ENCODE results near the gene RAB22A. TPM values are rescaled to one million over a fixed set of nuclear protein-coding genes. Genes with fewer than 3 reads are reported as not detected.

RAB22A gene
- total and polyA plus RNA-seq, 12 donors: 6.7 to 46.3 (median 28.2) TPM

DNA sequence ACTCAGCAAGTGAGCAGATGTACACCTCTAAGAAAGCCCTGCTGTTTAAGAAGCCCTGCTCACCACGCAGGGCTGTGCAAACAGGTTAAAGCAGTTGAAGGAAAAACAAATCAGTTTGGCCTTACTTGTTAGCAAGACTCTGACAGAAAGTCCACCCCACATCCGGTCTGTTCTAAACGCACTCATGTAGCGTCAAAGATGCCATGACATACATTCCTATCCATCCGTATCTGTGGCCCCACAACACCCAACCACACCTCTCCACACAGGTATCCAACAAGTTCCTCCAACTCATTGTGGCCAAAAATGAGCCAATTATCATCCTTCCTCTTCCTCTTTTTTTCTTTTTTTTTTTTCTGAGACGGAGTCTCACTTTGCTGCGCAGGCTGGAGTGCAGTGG is 22.8 kb upstream of the RAB22A start:
- 70 to 94% (median 79%) methylated on average over 7 of the region's 7 CpGs for WGBS, 4 donors
- Histone ChIP-seq H3K4me1 (replicated peaks in 1 of 2) (peaks cover 0 to 11% of the 10 kb centered on the region in 2 donors), H3K36me3 (replicated peaks in 1 of 2) (no peaks in the 10 kb centered on the region), H3K4me3 (no peak overlapping the region), H3K27ac (no peak overlapping the region), H3K9me3 (replicated peaks in 1 of 3) (peaks cover 0 to 7% (median 0%) of the 10 kb centered on the region in 3 donors), H3K27me3 (no peaks in the 10 kb centered on the region)
- intact Hi-C loops (cut with DNase I): no loop called here
- DNase-seq: no peak
- TF ChIP-seq, protein P1, sequence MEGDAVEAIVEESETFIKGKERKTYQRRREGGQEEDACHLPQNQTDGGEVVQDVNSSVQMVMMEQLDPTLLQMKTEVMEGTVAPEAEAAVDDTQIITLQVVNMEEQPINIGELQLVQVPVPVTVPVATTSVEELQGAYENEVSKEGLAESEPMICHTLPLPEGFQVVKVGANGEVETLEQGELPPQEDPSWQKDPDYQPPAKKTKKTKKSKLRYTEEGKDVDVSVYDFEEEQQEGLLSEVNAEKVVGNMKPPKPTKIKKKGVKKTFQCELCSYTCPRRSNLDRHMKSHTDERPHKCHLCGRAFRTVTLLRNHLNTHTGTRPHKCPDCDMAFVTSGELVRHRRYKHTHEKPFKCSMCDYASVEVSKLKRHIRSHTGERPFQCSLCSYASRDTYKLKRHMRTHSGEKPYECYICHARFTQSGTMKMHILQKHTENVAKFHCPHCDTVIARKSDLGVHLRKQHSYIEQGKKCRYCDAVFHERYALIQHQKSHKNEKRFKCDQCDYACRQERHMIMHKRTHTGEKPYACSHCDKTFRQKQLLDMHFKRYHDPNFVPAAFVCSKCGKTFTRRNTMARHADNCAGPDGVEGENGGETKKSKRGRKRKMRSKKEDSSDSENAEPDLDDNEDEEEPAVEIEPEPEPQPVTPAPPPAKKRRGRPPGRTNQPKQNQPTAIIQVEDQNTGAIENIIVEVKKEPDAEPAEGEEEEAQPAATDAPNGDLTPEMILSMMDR (IDR thresholded peaks at IDR 0.05): no peak
- TF ChIP-seq POLR2A (IDR thresholded peaks at IDR 0.05): no peak

DNA sequence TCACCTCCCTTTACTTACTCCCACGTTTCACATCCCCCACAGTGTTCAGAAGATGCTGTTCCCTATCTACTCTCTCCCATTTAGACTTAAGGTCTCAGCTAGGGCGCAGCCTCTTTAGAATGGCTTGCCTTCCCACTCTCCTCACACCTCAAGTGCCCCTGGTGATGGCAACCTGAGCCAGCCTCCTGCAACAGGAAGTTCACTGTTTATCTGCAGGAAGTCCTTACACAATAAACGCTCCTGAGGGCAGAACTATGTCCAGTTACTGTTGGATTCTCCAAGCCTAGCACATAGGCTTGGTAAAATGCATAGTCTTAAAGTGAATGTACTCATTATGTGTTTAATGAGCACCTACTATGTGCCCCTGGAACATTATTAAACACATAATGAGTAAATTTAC is 21.9 kb upstream of the RAB22A start:
- WGBS, 4 donors: 54 to 89% (median 76%) methylated on average over 3 of the region's 3 CpGs
- intact Hi-C loops (cut with DNase I): no loop called here
- H3K4me3 ChIP-seq: no peak overlapping the region
- no peak for DNase-seq
- no peak overlapping the region for H3K27ac ChIP-seq
- no peaks in the 10 kb centered on the region for H3K36me3 ChIP-seq (replicated peaks in 1 of 2)
- H3K9me3 ChIP-seq (replicated peaks in 1 of 3): peaks cover 0 to 3% (median 0%) of the 10 kb centered on the region in 3 donors
- TF ChIP-seq POLR2A (IDR thresholded peaks at IDR 0.05): no peak
- peaks cover 0 to 7% of the 10 kb centered on the region in 2 donors for H3K4me1 ChIP-seq (replicated peaks in 1 of 2)
- no peaks in the 10 kb centered on the region for H3K27me3 ChIP-seq

DNA sequence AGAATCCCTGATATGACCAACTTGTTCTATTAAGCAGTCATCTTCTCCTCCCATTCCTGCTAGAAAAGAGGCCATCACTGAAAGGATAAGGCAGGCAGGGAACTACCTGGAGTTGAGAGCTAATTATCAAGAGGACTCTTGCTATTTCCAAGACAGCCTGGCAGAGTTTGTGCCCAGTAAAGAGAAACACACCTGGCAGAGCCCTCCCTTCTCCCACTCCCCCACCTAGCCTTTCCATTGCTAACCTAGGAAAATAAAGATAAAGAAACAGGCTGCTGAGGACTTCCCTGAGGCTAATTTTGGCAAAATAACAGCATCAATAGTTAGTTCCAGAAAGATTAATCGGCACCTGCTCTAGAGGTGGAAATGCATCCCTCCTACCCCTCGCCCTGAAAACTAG is 20.4 kb upstream of the RAB22A start:
- 95 to 99% (median 97%) methylated on average over 2 of the region's 2 CpGs for WGBS, 4 donors
- H3K36me3 ChIP-seq (replicated peaks in 1 of 2): no peaks in the 10 kb centered on the region
- TF ChIP-seq, protein P1 (IDR thresholded peaks at IDR 0.05): no peak
- no peak for TF ChIP-seq POLR2A (IDR thresholded peaks at IDR 0.05)
- no peaks in the 10 kb centered on the region for H3K9me3 ChIP-seq (replicated peaks in 1 of 3)
- intact Hi-C loops (cut with DNase I): no loop called here
- no peak overlapping the region for H3K4me3 ChIP-seq
- no peak overlapping the region for H3K27ac ChIP-seq
- no peaks in the 10 kb centered on the region for H3K27me3 ChIP-seq
- no peak for DNase-seq
- peaks cover 0 to 4% of the 10 kb centered on the region in 2 donors for H3K4me1 ChIP-seq (replicated peaks in 1 of 2)

DNA sequence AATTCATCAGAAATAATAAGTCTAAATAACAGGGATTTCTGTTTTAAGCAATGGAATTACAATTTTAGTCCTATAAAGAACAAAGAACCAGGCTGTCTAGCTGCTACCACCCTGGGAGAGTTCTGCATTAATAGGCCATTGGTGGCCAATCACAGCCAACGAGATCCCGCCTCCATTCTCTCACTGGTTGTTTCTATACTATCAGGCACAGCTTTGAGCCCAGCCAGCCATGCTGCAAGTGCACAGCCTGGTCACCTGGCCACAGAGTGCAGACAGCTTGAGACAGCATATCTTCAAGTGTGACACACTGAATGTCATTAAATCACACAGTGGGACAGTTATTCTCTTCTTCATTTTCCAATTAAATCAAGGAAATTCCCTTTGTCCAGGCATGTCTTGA is 16.1 kb upstream of the RAB22A start:
- 91 to 96% (median 95%) methylated on average over 2 of the region's 2 CpGs for WGBS, 4 donors

More for the DNA sequence above, 16.1 kb upstream of the RAB22A start:
- no peaks in the 10 kb centered on the region for H3K27me3 ChIP-seq
- H3K27ac ChIP-seq: no peak overlapping the region
- H3K4me1 ChIP-seq (replicated peaks in 1 of 2): peaks cover 0 to 10% of the 10 kb centered on the region in 2 donors
- peak in 1 of 7 donors; percentile 16 for DNase-seq
- H3K4me3 ChIP-seq: no peak overlapping the region
- intact Hi-C loops (cut with DNase I): no loop called here
- TF ChIP-seq POLR2A (IDR thresholded peaks at IDR 0.05): no peak
- TF ChIP-seq, protein P1 (IDR thresholded peaks at IDR 0.05): no peak
- H3K36me3 ChIP-seq (replicated peaks in 1 of 2): no peaks in the 10 kb centered on the region
- H3K9me3 ChIP-seq (replicated peaks in 1 of 3): no peaks in the 10 kb centered on the region

All from adrenal gland (tissue), 12 donors.